Kidney glomerular epithelial cell (primary cell): ENCODE data around the gene SOWAHC.
"Not testable (repeated sequence)": the region's sequence is repeated elsewhere in the genome, so short reads cannot be mapped to it uniquely, and the experiment has no call there.

Source experiments
- DNase-seq: peaks from one replicate; lab custom pipeline; 2025; lab: John Stamatoyannopoulos, UW

SOWAHC gene, protein sequence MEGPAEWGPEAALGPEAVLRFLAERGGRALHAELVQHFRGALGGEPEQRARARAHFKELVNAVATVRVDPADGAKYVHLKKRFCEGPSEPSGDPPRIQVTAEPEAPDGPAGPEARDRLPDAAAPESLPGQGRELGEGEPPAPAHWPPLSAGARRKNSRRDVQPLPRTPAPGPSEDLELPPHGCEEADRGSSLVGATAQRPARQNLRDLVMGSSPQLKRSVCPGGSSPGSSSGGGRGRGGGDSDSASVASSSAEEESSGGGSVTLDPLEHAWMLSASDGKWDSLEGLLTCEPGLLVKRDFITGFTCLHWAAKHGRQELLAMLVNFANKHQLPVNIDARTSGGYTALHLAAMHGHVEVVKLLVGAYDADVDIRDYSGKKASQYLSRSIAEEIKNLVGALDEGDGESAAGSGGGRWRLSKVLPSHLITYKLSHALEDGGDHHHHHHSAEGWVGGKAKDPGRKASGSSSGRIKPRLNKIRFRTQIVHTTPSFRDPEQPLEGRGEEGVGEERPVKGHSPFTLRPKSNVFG

DNA sequence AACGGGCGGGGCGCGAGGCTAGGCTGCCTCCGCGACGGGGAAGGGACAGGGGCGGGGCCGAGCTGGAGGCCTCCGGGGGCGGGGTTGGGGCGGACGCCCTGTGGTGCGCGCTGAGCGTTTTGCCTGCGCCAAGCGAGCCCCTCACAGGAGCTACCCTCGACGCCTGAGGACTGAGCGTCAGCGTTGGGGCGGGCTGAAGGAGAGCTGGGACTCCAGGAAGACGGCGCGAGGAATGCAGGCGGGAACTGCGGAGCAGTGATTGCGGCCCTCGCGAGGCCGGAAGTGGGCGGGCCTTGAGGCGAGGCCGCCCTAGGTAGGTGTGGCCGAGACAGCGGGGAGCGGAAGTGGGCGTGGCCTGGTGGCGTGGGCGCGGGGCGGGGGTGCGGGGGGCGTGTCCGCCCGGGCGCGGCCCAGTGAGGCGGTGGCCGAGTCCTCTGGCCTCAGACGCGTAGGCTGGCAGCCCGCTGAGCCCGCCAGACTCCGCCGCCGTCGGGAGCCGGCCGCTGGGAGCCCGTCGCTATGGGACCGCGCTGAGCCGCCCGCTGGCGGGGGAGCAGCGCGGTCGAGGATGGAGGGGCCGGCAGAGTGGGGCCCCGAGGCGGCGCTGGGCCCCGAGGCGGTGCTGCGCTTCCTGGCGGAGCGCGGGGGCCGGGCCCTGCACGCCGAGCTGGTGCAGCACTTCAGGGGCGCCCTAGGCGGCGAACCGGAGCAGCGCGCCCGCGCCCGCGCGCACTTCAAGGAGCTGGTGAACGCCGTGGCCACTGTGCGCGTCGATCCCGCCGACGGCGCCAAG, at the start of gene SOWAHC, which contains the start of gene SEPTIN10:
Gene SOWAHC (plus strand): TSS at position 443 of the 793 bp plus-strand sequence. CDS start 126 bp downstream, at position 569.
Gene SEPTIN10 (minus strand): TSS at position 45 of the 793 bp plus-strand sequence. CDS start 139 bp downstream, outside the sequence.
- DNase-seq: peak; percentile 99

DNA sequence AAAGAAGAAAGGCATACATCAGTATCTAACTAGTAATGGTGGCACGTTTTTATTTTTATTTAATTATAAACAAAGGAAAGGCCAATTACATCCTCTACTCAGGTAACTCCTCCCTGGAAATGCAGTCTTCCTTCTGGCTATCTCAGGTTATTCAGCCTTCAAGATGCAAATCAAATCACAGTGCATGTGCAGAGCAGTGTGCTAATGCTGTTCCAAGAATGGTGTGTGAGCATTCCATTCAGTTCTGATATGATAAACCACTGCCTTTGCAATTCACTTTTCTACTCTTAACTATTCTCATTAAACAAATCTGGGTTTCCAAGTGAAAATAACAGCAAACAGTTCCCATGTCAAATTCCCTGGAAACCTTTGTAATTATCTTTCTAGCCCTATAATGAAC, 38.8 kb upstream of the SOWAHC start:
- no peak for DNase-seq

DNA sequence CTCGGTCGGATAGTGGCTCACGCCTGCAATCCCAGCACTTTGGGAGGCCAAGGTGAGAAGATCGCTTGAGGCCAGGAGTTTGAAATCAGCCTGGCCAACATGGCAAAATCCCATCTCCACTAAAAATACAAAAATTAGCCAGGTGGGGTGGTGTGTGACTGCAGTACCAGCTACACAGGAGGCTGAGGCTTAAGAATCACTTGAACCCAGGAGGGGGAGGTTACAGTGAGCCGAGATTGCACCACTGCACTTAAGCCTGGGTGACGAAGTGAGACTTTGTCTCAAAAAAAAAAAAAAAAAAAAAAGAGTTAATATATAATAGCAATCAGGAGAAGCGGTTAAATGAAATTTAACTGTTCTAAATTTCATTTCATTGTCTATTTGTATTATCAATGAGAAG, 36.5 kb upstream of the SOWAHC start:
- not testable (repeated sequence) for DNase-seq

DNA sequence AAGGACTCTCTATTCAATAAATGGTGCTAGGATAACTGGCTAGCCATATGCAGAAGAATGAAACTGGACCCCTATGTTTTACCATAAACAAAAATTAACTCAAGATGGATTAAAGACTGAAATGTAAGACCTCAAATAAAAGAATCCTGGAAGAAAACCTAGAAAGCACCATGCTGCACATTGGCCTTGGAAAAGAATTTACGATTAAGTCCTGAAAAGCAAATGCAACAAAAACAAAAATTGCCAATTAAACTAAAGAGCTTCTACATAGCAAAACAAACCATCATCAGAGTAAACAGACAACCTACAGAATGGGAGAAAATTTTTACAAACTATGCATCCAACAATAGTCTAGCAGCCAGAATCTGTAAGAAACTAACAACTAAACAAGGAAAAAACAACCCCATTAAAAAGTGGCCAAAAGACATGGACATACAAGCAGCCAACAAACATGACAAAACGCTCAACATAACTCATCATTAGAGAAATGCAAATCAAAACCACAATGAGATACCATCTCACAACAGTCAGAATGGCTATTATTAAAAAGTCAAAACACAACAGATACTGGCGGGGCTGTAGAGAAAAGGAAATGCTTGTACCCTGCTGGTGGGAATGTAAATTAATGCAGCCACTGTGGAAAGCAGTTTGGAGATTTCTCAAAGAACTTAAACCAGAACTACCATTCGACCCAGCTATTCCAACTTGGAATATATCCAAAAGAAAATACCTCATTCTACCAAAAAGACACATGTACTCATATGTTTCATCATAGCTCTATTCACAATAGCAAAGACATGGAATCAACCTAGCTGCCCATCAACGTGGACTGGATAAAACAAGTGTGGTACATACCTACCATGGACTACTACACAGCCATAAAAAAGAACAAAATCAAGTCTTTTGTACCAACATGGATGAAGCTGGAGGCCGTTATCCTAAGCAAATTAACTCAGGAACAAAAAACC, 31.0 kb upstream of the SOWAHC start:
- no peak for DNase-seq

DNA sequence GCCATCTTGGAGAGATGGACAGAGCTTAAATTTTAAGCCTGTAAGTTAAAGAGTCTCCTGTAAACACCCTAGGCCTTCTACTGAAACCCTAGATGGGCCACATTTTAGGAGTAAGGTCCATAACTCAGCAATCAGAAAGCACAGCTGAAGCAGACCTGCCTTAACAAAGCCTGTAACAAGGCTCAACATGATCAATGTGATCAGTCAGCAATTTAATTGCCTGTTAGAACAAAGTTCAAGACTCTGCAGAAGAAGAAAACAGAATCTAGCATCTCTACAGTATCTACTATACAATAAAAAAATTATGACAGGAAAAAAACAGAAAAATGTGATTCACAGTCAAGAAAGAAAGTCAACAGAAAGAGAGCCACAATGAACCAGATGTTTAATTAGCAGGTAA, 27.5 kb upstream of the SOWAHC start:
- no peak for DNase-seq

DNA sequence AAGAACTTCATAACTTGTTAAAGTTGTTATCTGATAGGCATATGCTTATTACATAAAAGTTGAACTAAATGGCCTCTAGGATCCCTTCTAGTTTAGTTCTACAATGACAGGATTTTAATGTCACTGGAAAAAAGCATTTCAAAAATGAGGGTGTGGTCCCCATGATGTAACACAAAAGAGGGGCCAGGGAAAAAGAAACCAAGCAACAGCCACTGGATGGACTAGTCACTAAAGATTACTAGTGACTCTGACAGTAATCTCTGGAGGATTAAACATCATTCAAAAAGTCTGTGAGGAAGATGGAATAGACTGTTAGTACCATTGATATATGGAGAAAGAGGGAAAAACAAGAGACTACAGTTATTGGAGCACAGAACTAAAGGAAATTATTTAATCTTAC, 23.0 kb upstream of the SOWAHC start:
- no peak for DNase-seq

DNA sequence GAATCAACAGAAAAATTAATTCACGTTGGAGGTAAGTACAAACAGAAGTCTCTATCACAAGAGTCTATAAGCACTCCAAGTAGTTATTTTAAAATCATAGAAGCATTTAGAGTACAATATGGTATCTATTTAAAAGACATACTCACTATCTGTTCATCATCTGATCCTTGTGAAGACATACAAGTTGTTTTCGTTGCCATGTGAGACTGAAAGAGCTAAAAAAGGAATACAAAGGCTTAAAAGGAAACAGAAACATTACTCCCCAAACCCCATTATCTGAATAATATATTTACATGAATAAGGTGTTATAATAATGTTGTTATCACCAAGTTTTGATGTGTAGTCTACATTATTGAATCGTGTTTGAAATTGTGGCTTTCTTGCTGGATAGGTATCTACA, 21.3 kb upstream of the SOWAHC start:
- no peak for DNase-seq

DNA sequence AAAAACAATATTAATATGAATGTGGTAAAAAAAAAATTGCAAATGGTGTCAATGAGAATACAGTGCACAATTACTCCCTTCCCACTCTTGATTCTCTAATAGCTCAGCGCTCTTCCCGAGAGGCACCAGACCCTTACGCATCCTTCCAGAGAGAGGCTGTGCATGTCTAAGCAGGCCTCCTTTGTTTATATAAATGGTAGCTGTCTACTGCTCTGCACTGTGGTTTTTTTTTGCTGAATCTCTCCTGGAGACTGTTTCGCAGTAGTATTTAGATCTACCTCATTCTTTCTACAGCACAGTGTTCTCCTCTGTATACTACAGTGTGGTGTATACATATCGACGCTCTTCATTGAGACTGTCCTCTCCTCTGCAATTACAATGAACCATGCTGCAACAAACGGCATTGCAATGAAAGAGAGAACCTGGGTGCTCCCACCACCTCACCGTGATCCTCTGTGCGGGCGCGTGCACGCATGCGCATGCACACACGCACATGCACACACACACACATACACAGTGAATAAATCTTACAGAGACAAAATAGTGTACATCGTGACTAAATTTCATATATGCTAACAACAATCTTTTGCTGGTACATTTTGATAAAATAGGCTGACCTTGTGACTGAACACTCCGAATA, 19.8 kb upstream of the SOWAHC start:
- DNase-seq: no peak

DNA sequence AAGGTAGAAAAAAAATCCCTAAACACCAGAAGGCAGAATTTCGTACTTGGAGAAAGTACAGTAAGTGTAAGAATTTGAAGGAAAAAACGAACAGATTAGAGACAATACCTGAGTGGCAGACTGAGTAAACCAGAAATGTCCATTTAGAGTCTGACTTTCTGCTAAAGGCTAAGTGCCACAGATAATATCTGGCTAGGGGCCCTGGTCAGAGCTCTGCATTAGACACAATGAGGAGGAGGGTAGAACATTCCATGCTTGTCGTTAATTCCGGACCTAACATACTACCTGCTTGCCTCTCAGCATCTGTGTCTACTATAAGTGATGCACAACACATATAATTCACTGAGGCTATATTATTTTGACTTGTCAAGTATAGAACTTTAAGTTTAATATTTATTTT, 18.5 kb upstream of the SOWAHC start:
- DNase-seq: no peak

DNA sequence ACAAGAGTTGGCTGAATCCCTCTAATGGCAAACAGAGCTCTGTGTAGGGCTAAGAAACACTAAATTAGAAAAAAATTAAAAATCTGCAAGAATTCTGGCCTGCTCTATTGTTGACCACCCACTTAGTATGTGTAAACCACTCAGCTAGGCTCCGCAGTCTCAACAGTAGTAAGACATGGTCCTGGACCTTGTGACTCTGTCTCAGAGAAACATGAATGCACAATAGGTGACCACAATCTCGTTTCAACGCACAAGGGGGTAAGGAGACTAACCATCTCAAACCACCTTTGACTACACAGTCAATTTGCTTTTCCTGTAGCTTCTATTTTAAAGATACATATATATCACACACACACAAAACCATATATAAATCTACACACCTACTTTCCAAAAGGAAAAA, 16.9 kb upstream of the SOWAHC start:
- no peak for DNase-seq

DNA sequence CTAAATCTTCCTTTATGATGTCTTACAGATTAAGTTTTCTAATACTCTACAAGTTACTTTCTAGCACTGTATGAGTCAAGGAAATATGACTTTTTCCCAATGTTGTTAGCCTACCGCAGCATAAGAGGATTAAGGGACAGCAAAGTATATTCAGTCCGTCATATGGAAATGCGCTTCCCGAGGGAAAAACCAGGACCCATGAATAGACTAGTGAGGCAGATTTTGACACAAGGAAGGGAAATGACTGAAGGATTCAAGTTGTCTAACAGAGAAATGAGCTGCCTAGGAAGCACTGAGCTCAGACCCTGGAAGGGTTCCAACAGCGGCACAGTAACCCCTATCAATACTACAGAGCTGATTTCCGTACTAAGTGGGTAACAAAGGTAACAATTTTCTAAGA, 12.4 kb upstream of the SOWAHC start:
- no peak for DNase-seq

DNA sequence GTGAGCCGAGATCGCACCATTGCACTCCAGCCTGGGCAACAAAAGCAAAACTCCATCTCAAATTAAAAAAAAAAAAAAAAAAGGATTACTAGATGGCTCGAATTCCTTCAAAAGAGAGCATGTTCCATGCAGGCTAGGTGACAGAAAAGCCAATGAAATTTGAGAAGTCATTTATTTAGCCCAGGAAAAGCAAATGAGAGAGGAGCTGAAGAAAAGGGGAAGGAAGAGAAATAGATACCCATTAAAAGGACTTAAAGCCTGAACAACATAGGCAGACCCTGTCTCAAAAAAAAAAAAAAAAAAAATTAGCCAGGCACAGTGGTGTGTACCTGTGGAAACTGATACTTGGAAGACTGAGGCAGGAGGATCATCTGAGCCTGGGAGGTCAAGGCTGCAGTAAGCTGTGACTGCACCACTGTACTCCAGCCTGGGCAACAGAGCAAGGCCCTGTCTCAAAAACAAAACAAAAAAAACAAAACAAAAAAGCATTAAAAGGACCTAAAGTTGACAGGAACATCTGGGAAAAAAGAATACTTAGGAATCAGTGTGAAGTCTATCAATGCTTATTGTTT, 11.5 kb upstream of the SOWAHC start:
- DNase-seq: no peak

DNA sequence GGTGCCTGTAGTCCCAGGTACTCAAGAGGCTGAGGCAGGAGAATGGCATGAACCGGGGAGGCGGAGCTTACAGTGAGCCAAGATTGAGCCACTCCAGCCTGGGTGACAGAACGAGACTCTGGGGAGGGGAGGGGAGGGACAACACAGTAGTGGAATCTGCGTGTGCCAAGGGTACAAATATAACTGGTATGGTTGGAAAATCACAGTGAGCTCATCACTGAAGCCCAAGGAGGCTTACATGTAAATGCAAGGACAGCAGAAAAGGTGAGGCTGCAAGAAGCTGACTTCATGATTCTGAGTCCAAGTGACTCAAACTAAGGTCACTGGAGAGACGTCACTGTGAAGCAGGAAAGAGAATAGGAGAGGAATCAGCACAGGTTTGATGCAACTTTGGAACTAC, 9.6 kb upstream of the SOWAHC start:
- DNase-seq: peak; percentile 60

DNA sequence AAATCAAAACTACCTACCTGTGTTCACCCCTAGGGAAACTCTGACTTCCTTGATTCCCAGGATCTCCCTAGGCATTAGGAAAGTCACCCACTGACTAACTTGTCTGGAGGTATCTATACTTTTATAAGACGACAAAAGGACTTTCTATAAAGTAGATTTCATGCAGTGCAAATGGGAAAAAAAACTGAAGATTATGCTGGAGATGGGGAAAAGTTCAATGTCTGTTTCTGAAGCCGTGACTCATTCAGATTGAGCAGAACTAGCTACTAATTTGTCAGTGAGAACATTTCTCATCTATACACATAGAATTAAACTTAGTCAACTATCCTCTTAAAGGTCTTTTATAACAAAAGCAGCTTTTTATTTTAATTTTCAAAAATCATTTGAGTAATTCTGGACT, 6.4 kb upstream of the SOWAHC start:
- DNase-seq: no peak

DNA sequence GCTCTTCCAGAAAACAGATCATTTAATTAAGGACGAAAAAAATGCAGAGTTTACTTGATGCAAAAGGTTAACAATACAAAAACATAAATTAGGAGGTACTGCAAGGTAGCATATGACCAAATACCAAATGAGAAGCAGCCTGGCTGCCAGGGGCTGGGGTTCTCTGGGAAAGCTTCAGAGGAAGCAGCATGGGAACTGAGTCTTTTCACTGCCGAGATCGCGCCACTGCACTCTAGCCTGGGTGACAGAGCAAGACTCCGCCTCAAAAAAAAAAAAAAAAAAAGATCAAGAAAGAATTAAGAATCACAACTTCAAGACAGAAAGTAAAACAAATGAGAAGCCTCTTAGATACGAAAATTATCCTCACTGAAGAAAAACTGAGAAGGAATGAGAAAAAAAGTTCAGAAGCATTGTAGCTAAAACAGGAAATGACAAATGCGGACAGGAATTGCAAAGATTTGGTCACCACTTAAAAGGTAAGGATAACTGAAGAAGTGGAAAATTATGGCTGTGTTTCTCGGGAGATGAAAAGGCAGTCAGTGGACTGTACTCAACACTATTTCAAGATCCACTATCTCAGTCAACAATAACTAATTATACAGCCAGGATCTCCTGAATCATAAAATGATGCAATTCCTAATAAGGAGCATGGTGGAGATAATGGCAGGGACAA, 4.7 kb upstream of the SOWAHC start:
- peak; percentile 53 for DNase-seq

DNA sequence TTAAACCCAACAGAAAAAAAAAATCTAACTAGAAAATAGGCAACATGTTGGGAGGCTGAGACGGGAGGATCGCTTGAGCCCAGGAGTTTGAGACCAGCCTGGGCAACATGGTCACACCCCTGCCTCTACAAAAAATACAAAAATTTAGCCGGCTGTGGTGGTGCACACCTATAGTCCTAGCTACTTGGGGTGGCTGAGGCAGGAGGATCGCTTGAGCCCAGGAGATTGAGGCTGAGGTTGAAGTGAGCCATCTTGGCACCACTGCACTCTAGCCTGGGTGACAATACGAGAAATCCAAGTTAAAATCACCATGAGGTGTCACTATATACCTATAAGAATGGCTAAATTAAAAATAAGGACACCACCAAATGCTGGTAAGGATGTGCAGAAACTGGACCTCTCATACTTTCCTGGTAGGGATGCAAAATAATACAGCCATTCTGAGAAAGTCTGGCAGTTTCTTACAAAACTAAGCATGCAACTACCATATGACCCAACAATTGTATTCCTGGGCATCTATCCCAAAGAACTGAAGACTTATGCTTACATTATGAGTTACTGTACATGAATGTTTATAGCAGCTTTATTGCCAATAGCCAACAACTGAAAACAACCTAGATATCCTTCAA, 2.6 kb upstream of the SOWAHC start:
- DNase-seq: peak; percentile 11

DNA sequence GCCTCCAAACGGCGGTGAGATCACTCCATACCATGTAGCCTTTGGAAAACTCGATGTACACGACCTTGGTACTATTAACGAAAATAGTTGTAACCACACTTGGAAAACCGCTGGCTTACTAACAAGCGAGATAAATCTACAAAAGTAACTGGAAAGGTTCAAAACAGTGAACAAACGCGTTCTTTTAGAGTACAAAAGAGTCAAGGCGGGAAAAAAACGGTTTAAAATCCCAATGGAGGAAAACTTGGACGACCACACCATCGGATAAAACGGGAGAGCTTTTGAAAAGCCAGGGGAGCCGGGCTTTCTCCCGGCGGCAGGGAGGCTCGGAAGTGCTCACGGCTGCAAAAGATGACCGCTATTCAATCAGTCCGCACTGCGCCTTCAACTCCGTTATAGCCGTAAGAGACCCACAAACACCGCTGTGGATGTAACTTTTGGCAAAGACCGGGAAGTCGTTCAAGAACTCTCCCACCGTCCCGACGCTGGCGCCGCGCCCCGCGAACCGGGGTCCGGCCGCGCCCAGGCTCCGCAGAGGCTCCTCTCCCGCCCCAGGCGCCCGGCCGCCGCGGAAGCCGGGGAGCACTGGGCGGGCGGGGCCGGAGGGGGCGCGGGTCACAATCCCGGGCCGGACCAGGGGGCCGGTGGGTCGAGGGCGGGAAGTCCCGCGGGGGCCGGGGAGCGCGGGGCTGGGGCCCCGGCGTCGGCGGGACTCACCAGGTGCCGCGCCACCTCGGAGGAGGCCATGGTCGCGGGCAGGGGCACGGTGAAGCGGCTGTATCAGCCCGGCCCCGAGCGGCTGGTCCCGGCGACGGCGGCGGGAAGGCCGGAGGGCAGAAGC, 863 bp upstream of the SOWAHC start:
- peak; percentile 45 for DNase-seq

DNA sequence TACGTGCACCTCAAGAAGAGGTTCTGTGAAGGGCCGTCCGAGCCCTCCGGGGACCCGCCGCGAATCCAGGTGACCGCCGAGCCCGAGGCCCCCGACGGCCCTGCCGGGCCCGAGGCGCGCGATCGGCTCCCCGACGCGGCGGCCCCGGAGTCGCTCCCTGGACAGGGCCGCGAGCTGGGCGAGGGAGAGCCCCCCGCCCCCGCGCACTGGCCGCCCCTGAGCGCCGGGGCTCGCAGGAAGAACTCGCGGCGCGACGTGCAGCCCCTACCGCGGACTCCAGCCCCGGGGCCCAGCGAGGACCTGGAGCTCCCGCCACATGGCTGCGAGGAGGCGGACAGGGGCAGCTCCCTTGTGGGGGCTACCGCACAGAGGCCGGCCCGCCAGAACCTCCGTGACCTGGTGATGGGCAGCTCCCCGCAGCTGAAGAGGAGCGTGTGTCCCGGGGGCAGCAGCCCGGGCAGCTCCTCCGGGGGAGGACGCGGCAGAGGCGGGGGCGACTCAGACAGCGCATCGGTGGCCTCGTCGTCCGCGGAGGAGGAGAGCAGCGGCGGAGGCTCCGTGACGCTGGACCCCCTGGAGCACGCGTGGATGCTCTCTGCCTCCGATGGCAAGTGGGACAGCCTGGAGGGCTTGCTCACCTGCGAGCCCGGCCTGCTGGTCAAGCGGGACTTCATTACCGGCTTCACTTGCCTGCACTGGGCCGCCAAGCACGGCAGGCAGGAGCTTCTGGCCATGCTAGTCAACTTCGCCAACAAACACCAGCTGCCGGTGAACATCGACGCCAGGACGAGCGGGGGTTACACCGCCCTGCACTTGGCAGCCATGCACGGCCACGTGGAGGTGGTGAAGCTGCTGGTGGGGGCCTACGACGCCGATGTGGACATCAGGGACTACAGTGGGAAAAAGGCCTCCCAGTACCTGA, 812 bp downstream of the SOWAHC start:
- no peak for DNase-seq
